Measurements from ENCODE around the gene SLC33A1.

Gene SLC33A1

GRCh38 chr3:155782390-155782953, 71.8 kb downstream of the SLC33A1 start:
- H3K27me3 ChIP-seq (replicated peaks in 2 of 5; ENCODE audit: control insufficient read depth in 4 of 5, insufficient read depth in 5 of 5, low read length in 4 of 5) = no peaks in the 10 kb centered on the region
- H3K27ac ChIP-seq (ENCODE audit: insufficient read depth in 1 of 2, low read depth in 1 of 2, low read length in 2 of 2, poor library complexity in 1 of 2, severe bottlenecking in 2 of 2) = no peak overlapping the region
- POLR2A ChIA-PET = no interaction called here
- peak in 2 of 3 donors; percentile 23 to 39 for DNase-seq
- CTCF ChIA-PET = interaction anchor here (0.6 to 1.0 kb wide), 2 partner anchors 13 to 1949 kb away, joined by 3 to 4 read pairs; no protein-coding TSS in a partner anchor
- peaks cover 3 to 32% (median 5%) of the 10 kb centered on the region in 4 experiments for H3K36me3 ChIP-seq (ENCODE audit: control insufficient read depth in 4 of 4, insufficient read depth in 4 of 4, low read length in 3 of 4)
- H3K4me1 ChIP-seq (ENCODE audit: control extremely low read depth in 1 of 4, control insufficient read depth in 4 of 4, insufficient read depth in 4 of 4, low read length in 3 of 4) = no peaks in the 10 kb centered on the region
- H3K9me3 ChIP-seq (ENCODE audit: control extremely low read depth in 1 of 5, control insufficient read depth in 4 of 5, insufficient read depth in 2 of 5, low read depth in 1 of 5, low read length in 4 of 5) = peaks cover 1 to 21% (median 6%) of the 10 kb centered on the region in 5 experiments
- no CpG with 5 or more reads among the region's 1 CpG for WGBS (ENCODE audit: insufficient coverage)
- no peak overlapping the region for H3K4me3 ChIP-seq (ENCODE audit: control insufficient read depth in 1 of 7, extremely low read depth in 1 of 7, insufficient read depth in 4 of 7, low read depth in 2 of 7, low read length in 6 of 7)

GRCh38 chr3:155780291-155780690, 73.9 kb downstream of the SLC33A1 start:
- H3K36me3 ChIP-seq (ENCODE audit: control insufficient read depth in 4 of 4, insufficient read depth in 4 of 4, low read length in 3 of 4) = peaks cover 3 to 34% (median 5%) of the 10 kb centered on the region in 4 experiments
- CTCF ChIA-PET = interaction anchor here (1.3 kb wide), 1 partner anchor 26 kb away, joined by 5 read pairs; the partner anchor contains the start of gene C3orf33
- no peaks in the 10 kb centered on the region for H3K27me3 ChIP-seq (replicated peaks in 2 of 5; ENCODE audit: control insufficient read depth in 4 of 5, insufficient read depth in 5 of 5, low read length in 4 of 5)
- no peak overlapping the region for H3K27ac ChIP-seq (ENCODE audit: insufficient read depth in 1 of 2, low read depth in 1 of 2, low read length in 2 of 2, poor library complexity in 1 of 2, severe bottlenecking in 2 of 2)
- peaks cover 1 to 21% (median 6%) of the 10 kb centered on the region in 5 experiments for H3K9me3 ChIP-seq (ENCODE audit: control extremely low read depth in 1 of 5, control insufficient read depth in 4 of 5, insufficient read depth in 2 of 5, low read depth in 1 of 5, low read length in 4 of 5)
- DNase-seq = no peak
- H3K4me1 ChIP-seq (ENCODE audit: control extremely low read depth in 1 of 4, control insufficient read depth in 4 of 4, insufficient read depth in 4 of 4, low read length in 3 of 4) = no peaks in the 10 kb centered on the region
- H3K4me3 ChIP-seq (ENCODE audit: control insufficient read depth in 1 of 7, extremely low read depth in 1 of 7, insufficient read depth in 4 of 7, low read depth in 2 of 7, low read length in 6 of 7) = no peak overlapping the region
- POLR2A ChIA-PET = no interaction called here

DNA sequence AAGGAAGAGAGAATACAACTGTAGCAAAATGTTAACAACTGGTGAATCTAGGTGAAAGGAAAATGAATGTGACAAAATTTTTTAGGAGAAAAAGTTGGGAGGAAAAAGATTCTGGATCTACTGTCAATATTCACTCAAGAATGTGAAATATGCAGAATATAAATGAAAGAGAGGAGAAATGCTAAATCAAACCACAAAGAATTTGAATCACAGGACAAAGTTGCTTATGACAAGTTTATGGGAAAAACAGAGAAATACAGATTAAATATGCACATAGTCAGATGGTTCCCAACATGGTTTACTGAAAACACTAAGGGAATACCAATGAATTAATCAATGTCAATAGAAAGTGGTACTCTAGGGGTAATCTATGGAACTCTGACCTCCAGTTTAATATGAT, 75.8 kb downstream of the SLC33A1 start:
- H3K4me3 ChIP-seq (ENCODE audit: control insufficient read depth in 1 of 7, extremely low read depth in 1 of 7, insufficient read depth in 4 of 7, low read depth in 2 of 7, low read length in 6 of 7) = no peak overlapping the region
- no peaks in the 10 kb centered on the region for H3K27me3 ChIP-seq (replicated peaks in 2 of 5; ENCODE audit: control insufficient read depth in 4 of 5, insufficient read depth in 5 of 5, low read length in 4 of 5)
- ChIA-PET POLR2A (no interaction called here), CTCF (no interaction called here)
- H3K36me3 ChIP-seq (ENCODE audit: control insufficient read depth in 4 of 4, insufficient read depth in 4 of 4, low read length in 3 of 4) = peaks cover 4 to 26% (median 8%) of the 10 kb centered on the region in 4 experiments
- H3K27ac ChIP-seq (ENCODE audit: insufficient read depth in 1 of 2, low read depth in 1 of 2, low read length in 2 of 2, poor library complexity in 1 of 2, severe bottlenecking in 2 of 2) = no peak overlapping the region
- no peak for DNase-seq
- no peaks in the 10 kb centered on the region for H3K4me1 ChIP-seq (ENCODE audit: control extremely low read depth in 1 of 4, control insufficient read depth in 4 of 4, insufficient read depth in 4 of 4, low read length in 3 of 4)
- peaks cover under 1 to 20% (median 6%) of the 10 kb centered on the region in 5 experiments for H3K9me3 ChIP-seq (ENCODE audit: control extremely low read depth in 1 of 5, control insufficient read depth in 4 of 5, insufficient read depth in 2 of 5, low read depth in 1 of 5, low read length in 4 of 5)

DNA sequence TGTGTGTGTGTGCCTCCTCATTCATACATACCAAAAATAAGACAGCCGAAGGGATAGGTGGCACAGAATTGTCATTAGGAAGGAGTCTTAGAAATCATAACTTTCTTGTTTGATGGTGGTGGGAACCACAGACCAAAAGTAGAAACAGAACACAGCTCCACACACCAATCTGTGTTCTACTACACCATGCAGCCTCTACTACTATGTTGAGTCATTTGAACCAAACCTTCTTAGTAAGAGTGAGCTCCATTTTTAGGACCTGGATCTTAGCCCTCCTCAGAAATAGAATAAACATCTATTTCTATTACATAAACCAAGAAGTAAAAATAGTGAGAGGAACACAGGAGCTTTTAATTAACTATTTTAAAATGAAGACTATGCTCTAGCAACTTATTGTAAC, 81.4 kb downstream of the SLC33A1 start:
- Histone ChIP-seq H3K9me3 (ENCODE audit: control extremely low read depth in 1 of 5, control insufficient read depth in 4 of 5, insufficient read depth in 2 of 5, low read depth in 1 of 5, low read length in 4 of 5) (peaks cover 3 to 12% (median 6%) of the 10 kb centered on the region in 5 experiments), H3K4me3 (ENCODE audit: control insufficient read depth in 1 of 7, extremely low read depth in 1 of 7, insufficient read depth in 4 of 7, low read depth in 2 of 7, low read length in 6 of 7) (no peak overlapping the region), H3K4me1 (ENCODE audit: control extremely low read depth in 1 of 4, control insufficient read depth in 4 of 4, insufficient read depth in 4 of 4, low read length in 3 of 4) (no peaks in the 10 kb centered on the region), H3K27ac (ENCODE audit: insufficient read depth in 1 of 2, low read depth in 1 of 2, low read length in 2 of 2, poor library complexity in 1 of 2, severe bottlenecking in 2 of 2) (no peak overlapping the region), H3K36me3 (ENCODE audit: control insufficient read depth in 4 of 4, insufficient read depth in 4 of 4, low read length in 3 of 4) (peaks cover 7 to 23% (median 12%) of the 10 kb centered on the region in 4 experiments), H3K27me3 (replicated peaks in 2 of 5; ENCODE audit: control insufficient read depth in 4 of 5, insufficient read depth in 5 of 5, low read length in 4 of 5) (no peaks in the 10 kb centered on the region)
- POLR2A ChIA-PET = no interaction called here
- CTCF ChIA-PET = interaction anchor here (1.2 kb wide), 1 partner anchor 18 kb away, joined by 3 read pairs; no protein-coding TSS in a partner anchor
- no CpG with 5 or more reads among the region's 1 CpG for WGBS (ENCODE audit: insufficient coverage)
- no peak for DNase-seq

- no peaks in the 10 kb centered on the region for H3K4me1 ChIP-seq (ENCODE audit: control extremely low read depth in 1 of 4, control insufficient read depth in 4 of 4, insufficient read depth in 4 of 4, low read length in 3 of 4)
- WGBS (ENCODE audit: insufficient coverage) = 100% methylated on average over 6 of the region's 6 CpGs
Observed at GRCh38 chr3:155771126-155771525, 83.1 kb downstream of the SLC33A1 start.

More at GRCh38 chr3:155771126-155771525, 83.1 kb downstream of the SLC33A1 start:
- CTCF ChIA-PET = no interaction called here
- no peak overlapping the region for H3K27ac ChIP-seq (ENCODE audit: insufficient read depth in 1 of 2, low read depth in 1 of 2, low read length in 2 of 2, poor library complexity in 1 of 2, severe bottlenecking in 2 of 2)
- POLR2A ChIA-PET = no interaction called here
- H3K4me3 ChIP-seq (ENCODE audit: control insufficient read depth in 1 of 7, extremely low read depth in 1 of 7, insufficient read depth in 4 of 7, low read depth in 2 of 7, low read length in 6 of 7) = no peak overlapping the region
- no peaks in the 10 kb centered on the region for H3K27me3 ChIP-seq (replicated peaks in 2 of 5; ENCODE audit: control insufficient read depth in 4 of 5, insufficient read depth in 5 of 5, low read length in 4 of 5)
- peaks cover 3 to 12% (median 6%) of the 10 kb centered on the region in 5 experiments for H3K9me3 ChIP-seq (ENCODE audit: control extremely low read depth in 1 of 5, control insufficient read depth in 4 of 5, insufficient read depth in 2 of 5, low read depth in 1 of 5, low read length in 4 of 5)
- peaks cover 9 to 18% (median 12%) of the 10 kb centered on the region in 4 experiments for H3K36me3 ChIP-seq (ENCODE audit: control insufficient read depth in 4 of 4, insufficient read depth in 4 of 4, low read length in 3 of 4)
- DNase-seq = no peak

Measured in common myeloid progenitor, CD34-positive (primary cell).